Measurements from ENCODE around the gene DARS1.
A peak's percentile ranks its signal among the peaks of the same experiment; 100 is the strongest.
"Not testable (repeated sequence)": the region's sequence is repeated elsewhere in the genome, so short reads cannot be mapped to it uniquely, and the experiment has no call there.

DARS1 gene

GRCh38 chr2:135980434-135981079 lies 4.9 kb downstream of the DARS1 start:
- no peak for DNase-seq (ENCODE audit: low read depth)

DNA sequence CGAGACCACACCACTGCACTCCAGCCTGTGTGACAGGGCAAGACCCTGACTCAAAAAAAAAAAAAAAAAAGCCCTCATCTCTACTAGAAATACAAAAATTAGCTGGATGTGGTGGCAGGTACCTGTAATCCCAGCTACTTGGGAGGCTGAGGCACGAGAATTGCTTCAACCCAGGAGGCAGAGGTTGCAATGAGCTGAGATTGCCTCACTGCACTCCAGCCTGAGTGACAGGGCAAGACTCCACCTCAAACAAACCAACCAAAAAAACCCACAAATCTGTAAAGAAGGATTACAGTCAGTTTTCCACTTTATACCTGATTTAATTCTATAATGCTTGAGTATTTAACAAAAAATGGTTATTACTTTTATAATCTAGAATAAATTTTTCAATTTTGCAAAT lies 9.7 kb downstream of the DARS1 start:
- no peak for DNase-seq (ENCODE audit: low read depth)

DNA sequence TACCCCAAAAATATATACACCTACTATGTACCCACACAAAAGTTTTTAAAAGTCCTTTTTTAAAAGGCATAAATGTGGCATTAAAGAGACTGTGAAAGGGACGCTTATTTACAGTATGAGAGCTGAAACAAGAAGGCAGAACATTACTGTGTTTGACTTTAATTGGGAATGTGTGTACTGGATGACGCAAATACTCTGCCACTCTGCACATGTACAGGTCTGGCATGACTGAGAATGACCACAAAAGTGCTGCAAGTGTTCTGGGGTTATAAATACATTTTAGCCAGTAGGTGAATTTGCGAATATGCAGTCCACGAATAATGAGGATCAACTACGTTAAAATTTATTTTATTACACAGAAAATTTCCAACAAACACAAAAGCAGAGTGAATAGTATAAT lies 11.4 kb downstream of the DARS1 start:
- no peak for DNase-seq (ENCODE audit: low read depth)

DNA sequence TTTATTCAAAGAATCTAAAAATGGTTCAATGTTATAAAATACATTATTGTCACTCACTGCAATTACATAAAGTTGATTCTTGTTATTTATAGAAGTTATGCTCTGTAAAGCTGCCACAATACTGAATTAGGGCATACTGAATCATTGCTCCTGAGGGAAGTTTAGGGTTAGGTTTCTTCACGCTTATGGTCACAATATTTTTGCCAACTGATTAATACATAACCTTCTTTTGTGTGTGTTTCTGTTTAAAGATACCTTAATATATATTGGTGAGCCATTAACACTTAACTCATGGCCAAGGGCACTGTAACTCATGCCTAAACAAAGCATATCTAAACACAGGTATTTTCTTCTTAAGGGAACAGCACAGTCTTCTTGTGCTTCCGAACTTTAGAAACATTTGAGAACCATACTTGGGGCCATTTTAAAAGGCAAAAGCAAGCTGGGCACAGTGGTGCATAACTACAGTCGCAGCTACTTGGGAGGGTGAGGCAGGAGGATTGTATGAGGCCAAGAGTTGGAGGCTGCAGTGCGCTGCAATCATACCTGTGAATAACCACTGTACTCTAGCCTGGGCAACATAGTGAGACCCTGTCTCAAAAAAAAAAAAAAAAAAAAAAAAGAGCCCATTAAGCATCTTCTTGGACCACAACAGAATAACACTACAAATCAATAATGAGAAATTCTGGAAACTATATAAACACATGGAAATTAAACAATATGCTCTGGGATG lies 15.6 kb downstream of the DARS1 start:
- DNase-seq (ENCODE audit: low read depth): no peak

GRCh38 chr2:135965756-135966155 lies 19.7 kb downstream of the DARS1 start:
- DNase-seq (ENCODE audit: low read depth): no peak

- not testable (repeated sequence) for DNase-seq (ENCODE audit: low read depth)
These were observed 21.0 kb downstream of the DARS1 start for GRCh38 chr2:135964404-135964803.

- DNase-seq (ENCODE audit: low read depth): no peak
These were observed 21.6 kb downstream of the DARS1 start for GRCh38 chr2:135963841-135964240.

GRCh38 chr2:135962366-135963123 lies 22.9 kb downstream of the DARS1 start:
- DNase-seq (ENCODE audit: low read depth): no peak

DNA sequence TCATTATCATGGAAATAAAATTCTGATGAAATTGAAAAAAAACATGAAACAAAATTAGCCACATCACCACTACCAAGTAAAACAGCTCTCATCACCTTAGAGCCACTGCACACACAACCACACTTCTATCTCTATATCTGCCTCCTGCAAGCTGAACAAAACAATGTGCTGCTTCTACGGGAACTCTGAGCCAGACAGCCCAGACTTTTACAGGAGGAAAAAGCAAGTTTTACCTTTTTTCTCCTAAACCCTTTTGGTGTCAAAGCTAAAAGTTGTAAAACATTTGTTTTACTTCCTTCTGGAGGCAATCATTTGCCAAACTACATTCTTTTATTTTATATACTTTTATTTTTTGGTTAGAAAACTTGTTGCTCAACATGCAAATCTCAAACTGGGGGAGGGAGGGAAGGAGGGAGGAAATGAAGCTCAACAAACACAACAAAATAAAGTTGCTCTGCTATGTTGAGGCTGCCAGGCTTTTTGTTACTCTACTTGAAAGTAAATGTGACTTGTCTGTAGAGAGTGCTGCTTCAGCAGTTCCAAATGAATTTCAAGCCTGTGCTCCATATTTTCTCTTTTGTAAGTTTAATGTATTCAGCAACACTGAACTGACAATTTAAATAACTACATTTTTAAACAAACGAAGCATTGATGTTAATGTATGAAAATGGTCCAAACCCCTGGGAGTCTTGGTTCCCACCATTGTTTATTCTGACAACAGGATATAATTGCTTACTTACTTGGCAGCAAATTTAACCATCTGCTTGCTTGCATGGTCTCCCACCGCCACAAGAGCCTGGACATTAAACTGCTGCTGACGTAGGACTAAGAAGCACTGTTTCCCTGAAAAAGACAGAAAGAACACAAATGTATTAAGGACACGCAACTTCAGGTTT lies 24.5 kb downstream of the DARS1 start:
- no peak for DNase-seq (ENCODE audit: low read depth)

- no peak for DNase-seq (ENCODE audit: low read depth)
These were observed 25.3 kb downstream of the DARS1 start for GRCh38 chr2:135960150-135960549.

DNA sequence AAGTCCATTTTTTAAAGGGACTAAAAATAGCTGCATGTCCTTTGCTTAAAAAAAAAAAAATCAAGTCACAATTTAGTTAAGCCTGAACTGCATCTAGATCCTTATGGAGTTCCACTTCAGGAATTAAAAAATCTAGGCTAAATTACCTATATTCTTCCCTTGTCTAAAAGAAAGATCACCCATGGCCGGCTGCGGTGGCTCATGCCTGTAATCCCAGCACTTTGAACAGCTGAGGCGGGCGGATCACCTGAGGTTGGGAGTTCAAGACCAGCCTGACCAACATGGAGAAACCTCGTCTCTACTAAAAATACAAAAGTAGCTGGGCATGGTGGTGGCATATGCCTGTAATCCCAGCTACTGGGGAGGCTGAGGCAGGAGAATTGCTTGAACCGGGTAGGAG lies 26.5 kb downstream of the DARS1 start:
- not testable (repeated sequence) for DNase-seq (ENCODE audit: low read depth)

DNA sequence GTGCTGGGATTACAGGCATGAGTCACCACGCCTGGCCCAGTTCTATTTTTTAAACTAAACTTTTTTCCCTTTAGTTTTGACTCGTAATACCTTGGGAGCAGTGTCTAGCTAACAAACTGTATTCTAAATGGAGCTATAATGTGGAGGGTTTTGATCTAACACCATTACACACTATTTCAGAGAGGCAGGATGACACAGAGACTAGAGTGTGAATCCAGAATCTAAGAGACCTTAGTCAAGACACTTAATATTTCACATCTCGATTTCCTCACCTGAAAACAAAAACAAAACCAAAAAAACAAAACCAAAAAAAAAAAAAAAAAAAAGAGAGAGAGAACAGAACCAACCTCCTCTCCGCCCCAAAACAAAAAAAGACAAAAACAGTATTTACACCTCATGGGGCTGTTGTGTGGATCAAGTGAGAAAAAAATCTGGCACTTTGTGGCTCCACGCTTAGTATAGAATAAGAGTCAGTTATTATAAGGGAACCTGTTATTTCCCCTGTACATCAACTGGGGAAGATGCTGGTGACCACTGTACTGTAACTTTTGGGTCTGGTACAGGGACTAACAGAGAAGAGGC lies 31.3 kb downstream of the DARS1 start:
- no peak for DNase-seq (ENCODE audit: low read depth)

DNA sequence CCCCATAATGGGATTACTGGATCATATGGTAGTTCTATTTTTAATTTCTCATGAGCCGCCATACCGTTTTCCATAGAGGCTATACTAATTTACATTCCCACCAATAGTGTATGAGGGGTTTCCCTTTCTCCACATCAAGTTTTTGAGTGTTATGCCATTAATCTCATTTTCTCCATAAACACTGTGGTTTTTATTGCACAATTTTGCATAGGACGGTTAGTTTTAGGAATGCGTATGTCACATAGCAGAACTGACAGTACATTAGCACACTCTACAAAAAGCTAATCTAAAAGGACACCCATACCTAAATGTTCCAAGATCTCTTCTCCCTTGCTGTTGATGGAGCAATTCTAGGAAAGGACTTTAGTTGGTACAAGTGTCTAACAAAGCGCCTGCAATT lies 32.5 kb downstream of the DARS1 start:
- DNase-seq (ENCODE audit: low read depth): no peak

GRCh38 chr2:135951041-135951583 lies 34.3 kb downstream of the DARS1 start:
- DNase-seq (ENCODE audit: low read depth): no peak

- no peak for DNase-seq (ENCODE audit: low read depth)
These were observed 35.8 kb downstream of the DARS1 start for GRCh38 chr2:135949451-135950234.

GRCh38 chr2:135948642-135949355 lies 36.6 kb downstream of the DARS1 start:
- DNase-seq (ENCODE audit: low read depth): peak; percentile 66

DNA sequence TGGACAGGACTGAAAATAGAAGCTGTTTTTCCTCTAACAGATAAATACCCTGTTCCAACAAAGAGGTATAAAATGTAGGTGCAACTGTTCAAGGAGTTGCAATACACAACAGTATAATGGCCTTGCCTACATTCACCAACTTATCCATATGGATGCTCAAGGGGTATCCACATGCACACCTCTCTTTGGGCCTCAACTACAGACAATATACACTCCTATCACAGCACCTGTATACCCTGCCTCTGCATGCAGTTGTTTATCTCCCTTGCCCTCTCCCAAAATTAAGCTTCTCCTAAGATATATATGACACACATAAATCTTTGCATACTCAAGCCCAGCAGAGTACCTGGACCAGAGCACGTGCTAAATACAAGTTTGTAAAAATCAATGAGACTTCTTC lies 37.3 kb downstream of the DARS1 start:
- DNase-seq (ENCODE audit: low read depth): no peak

- no peak for DNase-seq (ENCODE audit: low read depth)
These were observed 37.9 kb downstream of the DARS1 start for GRCh38 chr2:135947483-135947882.

DNA sequence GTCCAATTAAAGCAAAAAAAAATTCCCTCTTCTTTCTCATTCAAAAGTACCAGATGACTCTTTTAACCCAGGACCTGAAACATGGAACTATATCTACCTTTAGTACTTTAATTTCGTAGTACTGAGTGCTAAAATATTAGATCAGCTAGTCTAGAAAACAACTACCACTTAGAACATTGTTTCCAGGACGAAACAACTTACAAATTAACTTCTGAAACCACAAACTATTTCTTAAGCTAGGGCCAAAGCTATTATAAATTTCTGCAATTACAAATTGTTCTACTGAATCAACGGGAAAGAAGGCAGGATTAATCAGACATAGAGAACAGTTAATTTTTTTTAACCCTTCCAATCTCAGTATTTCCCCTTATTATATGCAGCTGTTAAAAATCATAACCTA lies 39.9 kb downstream of the DARS1 start:
- no peak for DNase-seq (ENCODE audit: low read depth)

DNA sequence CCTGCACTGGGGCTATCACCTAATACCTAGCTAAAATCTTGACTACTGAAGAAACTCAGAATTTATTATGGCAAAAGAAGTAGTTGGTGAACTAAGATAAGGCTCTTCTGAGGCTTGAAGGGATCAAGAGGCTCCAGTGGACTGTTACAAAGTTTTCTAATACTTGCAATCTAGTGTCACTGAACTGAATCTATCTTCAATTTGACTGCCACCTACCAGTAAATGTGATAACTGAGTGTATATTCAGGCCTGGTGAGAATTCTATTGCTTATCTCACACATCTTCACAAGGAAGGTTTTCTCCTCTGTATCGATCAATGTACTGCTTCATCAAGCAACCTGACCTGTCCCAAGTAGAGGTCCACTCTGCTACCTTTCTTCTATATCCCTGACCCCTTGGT lies 40.8 kb downstream of the DARS1 start:
- DNase-seq (ENCODE audit: low read depth): no peak

All from HS-5 (cell line).